Stimulated activated CD4-positive, alpha-beta T cell treated with anti-CD3 and anti-CD28 coated beads, Interleukin-12 subunit alpha, Interleukin-12 subunit beta, amount 100 ng/mL, for 48 hours (primary cell): ENCODE results near the gene ZSCAN25.
"Not testable (repeated sequence)": the region's sequence is repeated elsewhere in the genome, so short reads cannot be mapped to it uniquely, and the experiment has no call there.

Experiments
- DNase-seq, 3 donors: peaks; one replicate each; pipeline ENCODE4 v3.0.0-alpha.2; 2020; ENCODE audit warnings: low read depth in 2 of 3, low spot score in 1 of 3

The ZSCAN25 gene

GRCh38 chr7:99616359-99617191 is at the start of gene ZSCAN25:
TSS of gene ZSCAN25 (plus strand) at chr7:99616946. CDS start at chr7:99619607, 2,661 bp downstream.
- peak; percentile 81 to 85 (median 82) for DNase-seq

- not testable (repeated sequence) for DNase-seq
These were observed 48.0 kb upstream of the ZSCAN25 start for GRCh38 chr7:99568770-99569169.

GRCh38 chr7:99571768-99572167 is 45.0 kb upstream of the ZSCAN25 start:
- no peak for DNase-seq

GRCh38 chr7:99573257-99573656 is 43.5 kb upstream of the ZSCAN25 start:
- no peak for DNase-seq

GRCh38 chr7:99576251-99576650 is 40.5 kb upstream of the ZSCAN25 start:
- no peak for DNase-seq

- DNase-seq: no peak
These were observed 37.3 kb upstream of the ZSCAN25 start for GRCh38 chr7:99579281-99579955.

- DNase-seq: peak in 2 of 3 donors; percentile 24 to 26
These were observed 36.6 kb upstream of the ZSCAN25 start for GRCh38 chr7:99579956-99580777.

- DNase-seq: not testable (repeated sequence)
These were observed 35.9 kb upstream of the ZSCAN25 start for GRCh38 chr7:99580778-99581332.

GRCh38 chr7:99588868-99589267 is 27.9 kb upstream of the ZSCAN25 start:
- DNase-seq: no peak

- no peak for DNase-seq
These were observed 21.6 kb upstream of the ZSCAN25 start for GRCh38 chr7:99594948-99595745.

GRCh38 chr7:99596408-99596955 is 20.3 kb upstream of the ZSCAN25 start:
- DNase-seq: no peak

- DNase-seq: no peak
These were observed 18.8 kb upstream of the ZSCAN25 start, which contains the start of gene TMEM225B for GRCh38 chr7:99597762-99598501. TSS of gene TMEM225B (plus strand) at chr7:99598267. CDS start at chr7:99604389, 6,122 bp downstream.

- DNase-seq: no peak
These were observed 16.9 kb upstream of the ZSCAN25 start for GRCh38 chr7:99599836-99600235.

- DNase-seq: no peak
These were observed 15.0 kb upstream of the ZSCAN25 start for GRCh38 chr7:99601656-99602310.

- no peak for DNase-seq
These were observed 11.2 kb upstream of the ZSCAN25 start for GRCh38 chr7:99605527-99605926.

GRCh38 chr7:99606531-99606930 is 10.2 kb upstream of the ZSCAN25 start:
- DNase-seq: no peak

- no peak for DNase-seq
These were observed 9.2 kb upstream of the ZSCAN25 start for GRCh38 chr7:99607548-99607947.

GRCh38 chr7:99614495-99614894 is 2.3 kb upstream of the ZSCAN25 start:
- no peak for DNase-seq

- DNase-seq: no peak
These were observed 772 bp upstream of the ZSCAN25 start for GRCh38 chr7:99615989-99616358.
